ENCODE measurements around the gene ESRRA. TPM values are rescaled to one million over a fixed set of nuclear protein-coding genes. Genes with fewer than 3 reads are reported as not detected.

ESRRA gene
- polyA plus RNA-seq, 2 of the 4 experiments (the other 2 are of a cell fraction): 15.2 to 35.5 TPM

DNA sequence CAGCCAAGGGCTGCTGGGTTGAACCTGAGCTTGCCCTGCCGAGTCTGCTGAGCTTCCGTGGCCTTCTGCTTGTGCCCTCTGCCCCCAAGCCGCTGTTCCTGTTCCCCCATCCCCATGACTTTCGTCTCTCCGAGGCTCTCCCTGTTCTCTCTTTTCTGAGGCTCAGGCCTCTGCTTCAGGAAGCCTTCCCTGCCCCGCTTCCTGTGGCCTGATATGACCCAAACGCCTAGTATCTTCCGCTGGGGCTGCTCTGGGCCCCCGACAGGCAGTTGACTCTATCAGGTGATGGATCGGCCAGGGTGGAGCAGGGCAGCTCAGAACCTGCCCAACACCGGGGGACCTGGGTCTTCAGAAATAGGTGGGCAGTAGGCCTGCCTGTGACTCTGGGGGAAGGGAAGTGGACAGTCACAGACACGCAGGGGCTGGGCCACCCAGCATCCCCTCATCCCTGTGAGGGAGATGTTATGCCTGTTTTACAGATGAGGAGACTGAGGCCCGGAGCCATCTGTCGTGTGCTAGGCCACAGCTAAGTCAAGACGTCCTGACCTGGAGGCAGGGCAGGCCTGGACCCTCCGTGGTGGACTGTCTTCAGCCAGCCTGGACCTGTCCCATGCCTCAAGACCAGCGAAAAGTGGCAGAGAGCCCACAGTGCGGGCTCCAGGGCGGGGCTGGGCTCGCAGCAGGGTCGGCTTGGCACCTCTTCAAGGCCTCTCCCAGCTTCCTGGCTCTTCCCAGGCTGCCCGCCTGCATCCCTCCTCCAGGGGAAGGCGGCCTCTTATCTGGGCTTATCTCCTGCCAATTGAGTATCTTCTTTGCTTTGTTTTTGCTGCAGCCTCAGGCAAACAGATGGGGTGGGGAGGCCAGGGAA is 37.1 kb upstream of the ESRRA start:
- FAIRE-seq: no peak
- ChIA-PET POLR2A (interaction anchor here (0.8 to 5.9 kb wide), 10 partner anchors 9 to 82 kb away, joined by 3 to 53 read pairs (median 4); partner anchors contain the start of genes BAD, ESRRA, FKBP2 and GPR137), CTCF (interaction anchor here (1.1 to 16.0 kb wide), 12 partner anchors 9 to 500 kb away, joined by 3 to 220 read pairs (median 4); partner anchors contain the start of genes CATSPERZ, ESRRA, PLCB3 and PPP1R14B)
- WGBS (ENCODE audit: missing lambda C conversion rate): 84% methylated on average over 14 of the region's 23 CpGs
- Histone ChIP-seq H3K4me3 (peak overlapping the region; percentile 72), H3K27ac (peak overlapping the region; percentile 94 to 97), H3K4me1 (peaks cover 26% of the 10 kb centered on the region), H3K4me2 (peak overlapping the region; percentile 97), H3K9me3 (no peaks in the 10 kb centered on the region)
- DNase-seq (ENCODE audit: low read depth in 1 of 2, low spot score in 1 of 2): peak in 1 of 2 experiments; percentile 62
- peak in 1 of 2 experiments; percentile 1; a peak in 3 of 6 replicates for ATAC-seq
- TF ChIP-seq POLR2AphosphoS2 (conservative IDR thresholded peaks at IDR 0.05; ENCODE audit: low read length) (no peak), KDM1A (IDR thresholded peaks at IDR 0.05; ENCODE audit: low read depth) (peak; percentile 71)

DNA sequence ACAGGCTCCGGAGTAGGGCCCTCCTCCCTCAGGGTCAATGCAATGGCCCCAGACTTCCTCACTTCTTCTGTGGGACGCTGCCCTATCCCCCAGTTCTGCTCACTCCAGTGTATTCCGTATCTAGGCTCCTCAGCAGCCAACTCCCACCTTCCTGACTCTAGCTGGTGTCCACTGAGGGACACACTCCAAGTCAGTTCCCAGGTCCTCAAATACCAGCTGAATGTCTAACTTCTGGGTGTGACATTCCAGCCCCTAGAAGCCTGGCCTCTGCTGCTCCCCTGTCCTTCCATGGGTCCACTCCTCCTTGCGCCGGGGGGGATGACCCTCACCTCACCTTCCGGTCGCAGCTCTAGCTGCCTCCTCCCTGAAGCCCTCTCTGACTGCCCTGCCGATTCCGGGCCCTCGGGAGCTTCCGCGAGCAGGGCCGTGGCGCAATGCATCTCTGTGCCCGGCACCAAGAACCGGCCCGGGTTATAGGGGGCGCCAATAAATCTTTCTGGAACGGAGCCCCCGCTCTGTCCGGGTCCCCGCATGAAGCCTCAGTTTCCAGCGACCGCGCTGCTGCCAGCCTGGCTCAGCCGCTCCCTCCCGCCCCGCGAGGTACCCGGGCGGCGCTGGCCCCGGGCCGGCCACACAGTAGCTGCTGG is 36.3 kb upstream of the ESRRA start:
- Histone ChIP-seq H3K27ac (peak overlapping the region; percentile 94 to 97), H3K4me1 (peaks cover 32% of the 10 kb centered on the region), H3K4me3 (peak overlapping the region; percentile 72), H3K9me3 (no peaks in the 10 kb centered on the region), H3K4me2 (peak overlapping the region; percentile 97)
- CTCF ChIA-PET: interaction anchor here (1.1 to 16.0 kb wide), 11 partner anchors 8 to 499 kb away, joined by 3 to 220 read pairs (median 5); partner anchors contain the start of genes BAD, CATSPERZ, ESRRA and PLCB3
- ATAC-seq: peak; percentile 35 to 46
- POLR2A ChIA-PET: interaction anchor here (0.8 to 5.9 kb wide), 11 partner anchors 8 to 83 kb away, joined by 3 to 53 read pairs (median 5); partner anchors contain the start of genes BAD, ESRRA, FKBP2 and GPR137
- peak in 1 of 2 experiments; percentile 76 for DNase-seq (ENCODE audit: low read depth in 1 of 2, low spot score in 1 of 2)
- TF ChIP-seq SMC3 (IDR thresholded peaks at IDR 0.05) (0 out of 3 replicates have a peak, but pooled peaks have one; percentile 2), TFCP2L1 (CRISPR knock-in tag; IDR thresholded peaks at IDR 0.05) (peak; percentile 16; the same call in 1 of the 2 replicates), CEBPB (IDR thresholded peaks at IDR 0.05) (peak; percentile 29 to 58; a peak in 2 of 4 replicates), KDM5A (IDR thresholded peaks at IDR 0.05) (0 out of 2 replicates have a peak, but pooled peaks have one; percentile 31), FOSB (CRISPR knock-in tag; IDR thresholded peaks at IDR 0.05) (0 out of 2 replicates have a peak, but pooled peaks have one; percentile 53), GATA3 (IDR thresholded peaks at IDR 0.05; ENCODE audit: borderline replicate concordance) (peak; percentile 8; the same call in 1 of the 2 replicates), HOXA7 (CRISPR knock-in tag; IDR thresholded peaks at IDR 0.05) (no peak), ZFP36 (IDR thresholded peaks at IDR 0.05; ENCODE audit: borderline replicate concordance, partially characterized antibody) (peak; percentile 100), JUN (IDR thresholded peaks at IDR 0.05) (no peak; a peak in 1 of 5 replicates), BCL3 (IDR thresholded peaks at IDR 0.05) (0 out of 3 replicates have a peak, but pooled peaks have one; percentile 29), MAX (IDR thresholded peaks at IDR 0.05) (no peak)
- TF ChIP-seq, protein P1, sequence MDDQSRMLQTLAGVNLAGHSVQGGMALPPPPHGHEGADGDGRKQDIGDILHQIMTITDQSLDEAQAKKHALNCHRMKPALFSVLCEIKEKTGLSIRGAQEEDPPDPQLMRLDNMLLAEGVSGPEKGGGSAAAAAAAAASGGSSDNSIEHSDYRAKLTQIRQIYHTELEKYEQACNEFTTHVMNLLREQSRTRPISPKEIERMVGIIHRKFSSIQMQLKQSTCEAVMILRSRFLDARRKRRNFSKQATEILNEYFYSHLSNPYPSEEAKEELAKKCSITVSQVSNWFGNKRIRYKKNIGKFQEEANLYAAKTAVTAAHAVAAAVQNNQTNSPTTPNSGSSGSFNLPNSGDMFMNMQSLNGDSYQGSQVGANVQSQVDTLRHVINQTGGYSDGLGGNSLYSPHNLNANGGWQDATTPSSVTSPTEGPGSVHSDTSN (IDR thresholded peaks at IDR 0.05): peak; percentile 52
- TF ChIP-seq, protein P2, sequence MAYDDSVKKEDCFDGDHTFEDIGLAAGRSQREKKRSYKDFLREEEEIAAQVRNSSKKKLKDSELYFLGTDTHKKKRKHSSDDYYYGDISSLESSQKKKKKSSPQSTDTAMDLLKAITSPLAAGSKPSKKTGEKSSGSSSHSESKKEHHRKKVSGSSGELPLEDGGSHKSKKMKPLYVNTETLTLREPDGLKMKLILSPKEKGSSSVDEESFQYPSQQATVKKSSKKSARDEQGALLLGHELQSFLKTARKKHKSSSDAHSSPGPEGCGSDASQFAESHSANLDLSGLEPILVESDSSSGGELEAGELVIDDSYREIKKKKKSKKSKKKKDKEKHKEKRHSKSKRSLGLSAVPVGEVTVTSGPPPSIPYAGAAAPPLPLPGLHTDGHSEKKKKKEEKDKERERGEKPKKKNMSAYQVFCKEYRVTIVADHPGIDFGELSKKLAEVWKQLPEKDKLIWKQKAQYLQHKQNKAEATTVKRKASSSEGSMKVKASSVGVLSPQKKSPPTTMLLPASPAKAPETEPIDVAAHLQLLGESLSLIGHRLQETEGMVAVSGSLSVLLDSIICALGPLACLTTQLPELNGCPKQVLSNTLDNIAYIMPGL (CRISPR knock-in tag; IDR thresholded peaks at IDR 0.05; ENCODE audit: borderline replicate concordance): peak; percentile 22; the same call in 1 of the 2 replicates
- FAIRE-seq: no peak
- WGBS (ENCODE audit: missing lambda C conversion rate): 4% methylated on average over 12 of the region's 34 CpGs

Measured in A549 (cell line).